Osteoblast (primary cell): ENCODE results near the gene SLAMF9. TPM values are rescaled to one million over a fixed set of nuclear protein-coding genes. Genes with fewer than 3 reads are reported as not detected.

ENCODE experiments used
- DNase-seq: peaks from one replicate; pipeline ENCODE4 v3.0.0; 2011; ENCODE audit warnings: low spot score, mixed read lengths; ENCODE audit not compliant: insufficient read length; ENCODE audit errors: missing footprints
- H2AFZ ChIP-seq: 2 replicates; pipeline ENCODE4 v1.6.0; 2011; ENCODE audit warnings: mild to moderate bottlenecking, low read length
- H3K27ac ChIP-seq: 2 replicates; pipeline ENCODE4 v1.5.1; 2011; ENCODE audit warnings: mild to moderate bottlenecking, low read depth, low read length, moderate library complexity
- H3K27me3 ChIP-seq: 2 replicates; pipeline ENCODE4 v1.6.0; 2012; ENCODE audit warnings: mild to moderate bottlenecking, control low read depth, inconsistent platforms, low read length, moderate library complexity; ENCODE audit not compliant: insufficient read depth
- H3K36me3 ChIP-seq: 2 replicates; pipeline ENCODE4 v1.5.1; 2011; ENCODE audit warnings: mild to moderate bottlenecking, low read length, control low read depth, moderate library complexity; ENCODE audit not compliant: insufficient read depth
- H3K4me1 ChIP-seq: 2 replicates; pipeline ENCODE4 v1.5.1; 2011; ENCODE audit warnings: mild to moderate bottlenecking, low read length, control low read depth, moderate library complexity; ENCODE audit not compliant: insufficient read depth
- H3K4me2 ChIP-seq: 2 replicates; pipeline ENCODE4 v1.6.0; 2011; ENCODE audit warnings: mild to moderate bottlenecking, low read length; ENCODE audit not compliant: insufficient read depth
- H3K4me3 ChIP-seq: fragments of 200-600 bp; sonication (generic); 3 replicates; pipeline ENCODE4 v1.5.1; 2012; ENCODE audit warnings: mild to moderate bottlenecking, low read length, inconsistent platforms; ENCODE audit not compliant: insufficient read depth
- H3K79me2 ChIP-seq: 2 replicates; pipeline ENCODE4 v1.6.0; 2012; ENCODE audit warnings: mild to moderate bottlenecking, low read length, control low read depth, inconsistent platforms; ENCODE audit not compliant: insufficient read depth
- H3K9me3 ChIP-seq: 2 replicates; pipeline ENCODE4 v1.5.1; 2011; ENCODE audit warnings: low read depth, low read length, control low read depth
- H4K20me1 ChIP-seq: 2 replicates; pipeline ENCODE4 v1.6.0; 2012; ENCODE audit warnings: mild to moderate bottlenecking, low read length, control low read depth; ENCODE audit not compliant: insufficient read depth
- CTCF ChIP-seq: IDR thresholded peaks from 2 replicates; pipeline ENCODE4 v1.5.1; 2011; ENCODE audit warnings: mild to moderate bottlenecking, low read depth, low read length, moderate library complexity; ENCODE audit errors: extremely low read depth
- total RNA-seq: library from RNA; depleted of rRNA; stranded (reverse); fragments of >200 nt; gene quantifications from 2 replicates; pipeline ENCODE4 v1.2.3, GENCODE V29; 2012

Gene SLAMF9
- total RNA-seq, 1 donor: not detected

GRCh38 chr1:159982280-159982679 is 28.2 kb upstream of the SLAMF9 start:
- no peak for DNase-seq
- Histone ChIP-seq H3K4me2 (no peak overlapping the region), H3K4me1 (no peaks in the 10 kb centered on the region), H2AFZ (no peak overlapping the region), H3K36me3 (peaks cover 5% of the 10 kb centered on the region), H3K79me2 (no peaks in the 10 kb centered on the region), H3K9me3 (no peaks in the 10 kb centered on the region), H3K27me3 (no peaks in the 10 kb centered on the region), H3K27ac (no peak overlapping the region), H3K4me3 (no peak overlapping the region), H4K20me1 (no peaks in the 10 kb centered on the region)
- no peak for TF ChIP-seq CTCF

GRCh38 chr1:159981351-159982055 is 27.5 kb upstream of the SLAMF9 start:
- Histone ChIP-seq H3K9me3 (no peaks in the 10 kb centered on the region), H3K4me2 (no peak overlapping the region), H2AFZ (no peak overlapping the region), H3K36me3 (peaks cover 5% of the 10 kb centered on the region), H3K27ac (no peak overlapping the region), H3K4me1 (no peaks in the 10 kb centered on the region), H3K4me3 (no peak overlapping the region), H3K27me3 (no peaks in the 10 kb centered on the region), H3K79me2 (no peaks in the 10 kb centered on the region), H4K20me1 (no peaks in the 10 kb centered on the region)
- no peak for TF ChIP-seq CTCF
- no peak for DNase-seq

GRCh38 chr1:159980786-159981185 is 26.7 kb upstream of the SLAMF9 start:
- H4K20me1 ChIP-seq: no peaks in the 10 kb centered on the region
- no peak for DNase-seq
- H3K79me2 ChIP-seq: no peaks in the 10 kb centered on the region
- H3K4me1 ChIP-seq: no peaks in the 10 kb centered on the region
- no peak for TF ChIP-seq CTCF
- peaks cover 5% of the 10 kb centered on the region for H3K36me3 ChIP-seq
- H3K27ac ChIP-seq: no peak overlapping the region
- no peak overlapping the region for H3K4me3 ChIP-seq
- H2AFZ ChIP-seq: no peak overlapping the region
- H3K9me3 ChIP-seq: no peaks in the 10 kb centered on the region
- no peaks in the 10 kb centered on the region for H3K27me3 ChIP-seq
- H3K4me2 ChIP-seq: no peak overlapping the region

- Histone ChIP-seq H3K27ac (no peak overlapping the region), H3K4me1 (no peaks in the 10 kb centered on the region), H2AFZ (no peak overlapping the region), H3K79me2 (no peaks in the 10 kb centered on the region), H3K36me3 (peaks cover 5% of the 10 kb centered on the region), H3K4me3 (no peak overlapping the region), H4K20me1 (no peaks in the 10 kb centered on the region), H3K27me3 (no peaks in the 10 kb centered on the region), H3K9me3 (no peaks in the 10 kb centered on the region), H3K4me2 (no peak overlapping the region)
- TF ChIP-seq CTCF: no peak
- DNase-seq: no peak
Observed at GRCh38 chr1:159980076-159980475, 26.0 kb upstream of the SLAMF9 start.
